Measurements from ENCODE around the gene VPS37D. TPM values are rescaled to one million over a fixed set of nuclear protein-coding genes. Genes with fewer than 3 reads are reported as not detected.
"Not testable (repeated sequence)": the region's sequence is repeated elsewhere in the genome, so short reads cannot be mapped to it uniquely, and the experiment has no call there.

VPS37D gene, protein sequence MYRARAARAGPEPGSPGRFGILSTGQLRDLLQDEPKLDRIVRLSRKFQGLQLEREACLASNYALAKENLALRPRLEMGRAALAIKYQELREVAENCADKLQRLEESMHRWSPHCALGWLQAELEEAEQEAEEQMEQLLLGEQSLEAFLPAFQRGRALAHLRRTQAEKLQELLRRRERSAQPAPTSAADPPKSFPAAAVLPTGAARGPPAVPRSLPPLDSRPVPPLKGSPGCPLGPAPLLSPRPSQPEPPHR
- total RNA-seq (2014; rRNA removed; shearing (Covaris generic)) = 3.7 and 6.3 TPM in 2 replicates

- peak; percentile 81 for DNase-seq (ENCODE audit: low spot score)
Observed at GRCh38 chr7:73667344-73668102, at the start of gene VPS37D. TSS of gene VPS37D (plus strand) at chr7:73667831. CDS start at chr7:73667959, 128 bp downstream.

DNA sequence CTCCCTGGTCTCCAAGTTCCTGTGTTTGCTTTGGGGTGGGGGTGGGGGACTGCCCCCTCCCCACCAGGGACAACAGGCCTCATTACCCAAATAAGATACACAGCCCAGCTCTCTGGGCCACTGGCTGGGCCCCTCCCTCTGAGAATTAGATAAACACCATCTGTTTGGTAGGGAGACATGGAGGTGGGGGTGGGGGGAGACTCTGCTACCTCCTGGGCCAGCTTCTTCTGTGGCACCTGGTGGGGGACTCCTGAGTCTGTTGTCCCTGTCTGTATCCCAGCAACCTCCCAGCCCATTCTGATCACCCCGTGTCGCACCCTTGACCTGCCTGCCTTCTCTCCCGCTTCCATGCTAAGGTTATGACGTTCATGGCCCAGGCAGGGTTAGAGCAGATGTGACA is 49.1 kb upstream of the VPS37D start:
- DNase-seq (ENCODE audit: low spot score) = no peak

GRCh38 chr7:73619394-73619793 is 48.2 kb upstream of the VPS37D start:
- DNase-seq (ENCODE audit: low spot score) = not testable (repeated sequence)

- no peak for DNase-seq (ENCODE audit: low spot score)
Observed at GRCh38 chr7:73621168-73622063, 46.2 kb upstream of the VPS37D start.

GRCh38 chr7:73622527-73622908 is 45.1 kb upstream of the VPS37D start:
- no peak for DNase-seq (ENCODE audit: low spot score)

DNA sequence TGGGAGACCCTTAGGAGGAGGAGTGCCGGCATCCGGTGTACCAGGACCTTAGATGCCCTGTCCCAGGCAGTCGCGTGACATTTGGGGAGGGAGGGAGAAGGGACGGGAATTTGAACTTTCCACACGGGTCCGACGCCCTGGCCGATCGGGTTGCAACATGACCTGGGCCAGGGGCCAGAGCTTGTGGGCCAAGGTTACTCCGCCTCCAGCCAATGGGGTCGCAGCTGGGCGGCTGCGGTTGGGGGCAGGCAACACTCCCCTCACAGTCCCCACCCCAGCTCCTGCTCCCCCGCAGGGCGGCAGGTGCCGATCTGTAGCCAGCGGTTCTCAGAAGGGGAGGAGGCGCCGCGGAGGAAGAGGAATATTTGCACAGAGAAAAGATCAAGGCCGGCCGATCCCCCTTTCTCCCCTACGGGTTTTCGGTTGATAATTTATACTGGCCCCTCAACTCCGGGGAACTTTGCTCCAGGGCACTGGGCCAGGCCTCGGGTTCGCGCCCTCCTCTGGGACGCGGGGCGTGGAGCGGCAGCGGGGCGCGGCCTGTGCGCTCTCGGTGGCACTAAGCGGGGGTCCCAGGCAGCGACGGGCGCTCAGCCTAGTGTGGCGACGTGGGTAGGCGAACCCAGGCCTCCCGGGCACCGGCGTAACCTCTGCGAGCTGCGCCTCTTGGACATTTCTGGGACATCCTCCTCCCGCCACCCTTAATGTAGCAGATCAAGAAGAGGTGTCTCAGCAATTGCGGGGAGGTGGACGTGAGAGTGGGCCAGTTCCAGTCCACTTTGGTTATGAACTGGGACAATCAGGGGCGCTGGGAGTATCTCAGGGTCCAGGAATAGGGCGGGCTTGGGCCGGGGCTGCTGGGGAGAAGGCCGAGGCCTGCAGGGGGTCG is 44.5 kb upstream of the VPS37D start:
- DNase-seq (ENCODE audit: low spot score) = no peak

GRCh38 chr7:73623798-73624668 is 43.6 kb upstream of the VPS37D start, which contains the start of gene MLXIPL:
TSS of gene MLXIPL (minus strand) at chr7:73624522. CDS start at chr7:73624492, 30 bp downstream.
- no peak for DNase-seq (ENCODE audit: low spot score)

DNA sequence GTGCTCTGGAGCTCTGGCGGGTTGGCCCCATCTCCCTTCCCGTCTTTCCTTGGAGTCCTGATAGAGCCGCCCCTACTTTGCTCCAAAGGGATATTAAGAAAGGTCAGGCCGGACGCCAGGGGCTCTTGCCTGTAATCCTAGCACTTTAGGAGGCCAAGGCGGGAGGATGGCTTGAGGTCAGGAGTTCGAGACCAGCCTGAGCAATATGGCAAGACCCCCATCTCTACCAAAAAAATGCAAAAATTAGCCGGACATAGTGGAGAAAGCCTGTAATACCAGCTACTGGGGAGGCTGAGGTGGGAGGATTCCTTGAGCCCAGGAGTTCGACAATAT is 43.0 kb upstream of the VPS37D start:
- no peak for DNase-seq (ENCODE audit: low spot score)

GRCh38 chr7:73625276-73625675 is 42.4 kb upstream of the VPS37D start:
- no peak for DNase-seq (ENCODE audit: low spot score)

DNA sequence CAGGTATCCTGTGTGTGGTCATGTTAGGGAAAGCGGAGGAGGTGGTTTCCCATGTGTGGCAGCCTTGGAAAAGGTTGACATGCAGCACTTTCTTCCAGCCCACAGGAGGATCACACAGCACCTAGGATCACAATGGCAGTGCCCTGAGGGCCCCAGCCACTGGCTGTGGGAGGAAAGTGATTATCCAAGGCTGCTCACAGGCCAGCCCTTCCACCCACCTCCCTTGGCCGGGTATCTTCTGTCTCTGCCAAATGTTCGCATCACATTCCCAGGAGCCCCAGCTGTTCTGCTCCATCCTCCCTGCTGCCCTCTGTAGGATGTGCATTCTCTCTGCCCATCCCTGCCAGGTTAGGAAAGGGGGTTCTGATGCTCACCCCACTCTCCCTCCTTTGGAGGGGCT is 40.8 kb upstream of the VPS37D start:
- DNase-seq (ENCODE audit: low spot score) = no peak

- DNase-seq (ENCODE audit: low spot score) = no peak
Observed at GRCh38 chr7:73628504-73628903, 39.1 kb upstream of the VPS37D start.

GRCh38 chr7:73631558-73631957 is 36.1 kb upstream of the VPS37D start:
- no peak for DNase-seq (ENCODE audit: low spot score)

DNA sequence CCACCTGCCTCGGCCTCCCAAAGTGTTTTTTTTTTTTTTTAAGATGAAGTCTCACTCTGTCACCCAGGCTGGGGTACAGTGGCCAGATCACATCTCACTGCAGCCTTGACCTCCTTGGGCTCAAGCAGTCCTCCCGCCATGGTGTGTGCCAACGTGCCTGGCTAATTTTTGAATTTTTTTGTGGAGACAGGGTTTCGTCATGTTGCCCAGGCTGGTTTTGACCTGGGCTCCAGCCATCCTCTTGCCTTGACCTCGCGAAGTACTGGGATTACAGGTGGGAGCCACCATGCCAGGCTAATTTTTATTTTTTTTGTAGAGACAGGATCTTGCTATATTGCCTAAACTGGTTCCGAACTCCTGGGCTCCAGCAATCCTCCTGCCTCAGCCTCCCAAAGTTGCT is 34.3 kb upstream of the VPS37D start:
- no peak for DNase-seq (ENCODE audit: low spot score)

GRCh38 chr7:73633844-73634243 is 33.8 kb upstream of the VPS37D start:
- DNase-seq (ENCODE audit: low spot score) = no peak

GRCh38 chr7:73635428-73636200 is 32.0 kb upstream of the VPS37D start:
- no peak for DNase-seq (ENCODE audit: low spot score)

DNA sequence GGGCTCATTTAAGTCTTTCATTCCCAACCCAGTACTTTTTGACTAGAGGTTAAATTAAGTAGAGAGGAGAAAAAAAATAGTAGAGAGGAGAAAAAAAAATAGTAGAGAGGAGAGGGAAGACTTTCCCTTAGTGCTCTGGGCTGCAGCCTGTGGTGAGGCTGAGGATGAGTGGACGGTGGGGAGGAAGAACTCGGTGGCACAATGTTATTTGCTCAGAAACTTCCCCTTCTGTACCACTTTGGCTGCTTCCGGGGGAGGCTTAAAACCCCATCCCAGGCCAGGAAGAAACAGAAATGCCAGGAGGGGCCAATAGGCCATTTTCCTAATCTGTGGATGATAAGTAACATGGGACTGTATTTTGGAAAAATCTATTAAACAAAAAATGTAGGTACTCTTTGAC is 28.7 kb upstream of the VPS37D start:
- DNase-seq (ENCODE audit: low spot score) = no peak

DNA sequence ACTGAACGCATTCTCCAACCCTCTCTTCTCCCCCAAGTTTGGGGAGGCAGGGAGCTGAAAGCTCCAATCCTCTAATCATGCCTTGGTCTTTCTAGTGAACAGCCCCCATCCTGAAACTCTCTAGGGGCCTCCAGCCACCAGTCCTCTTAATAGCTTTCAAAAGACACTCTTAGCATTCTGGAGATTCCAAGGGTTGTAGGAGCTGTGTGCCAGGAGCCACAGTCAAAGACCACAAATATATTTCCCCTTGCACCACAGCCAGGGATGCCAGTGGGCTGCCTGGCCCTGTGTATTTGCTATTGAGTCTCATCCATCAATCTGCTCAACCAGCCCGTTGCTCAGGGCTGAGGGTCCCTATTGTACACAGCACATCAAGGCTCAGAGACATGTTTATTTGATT is 24.8 kb upstream of the VPS37D start:
- no peak for DNase-seq (ENCODE audit: low spot score)

DNA sequence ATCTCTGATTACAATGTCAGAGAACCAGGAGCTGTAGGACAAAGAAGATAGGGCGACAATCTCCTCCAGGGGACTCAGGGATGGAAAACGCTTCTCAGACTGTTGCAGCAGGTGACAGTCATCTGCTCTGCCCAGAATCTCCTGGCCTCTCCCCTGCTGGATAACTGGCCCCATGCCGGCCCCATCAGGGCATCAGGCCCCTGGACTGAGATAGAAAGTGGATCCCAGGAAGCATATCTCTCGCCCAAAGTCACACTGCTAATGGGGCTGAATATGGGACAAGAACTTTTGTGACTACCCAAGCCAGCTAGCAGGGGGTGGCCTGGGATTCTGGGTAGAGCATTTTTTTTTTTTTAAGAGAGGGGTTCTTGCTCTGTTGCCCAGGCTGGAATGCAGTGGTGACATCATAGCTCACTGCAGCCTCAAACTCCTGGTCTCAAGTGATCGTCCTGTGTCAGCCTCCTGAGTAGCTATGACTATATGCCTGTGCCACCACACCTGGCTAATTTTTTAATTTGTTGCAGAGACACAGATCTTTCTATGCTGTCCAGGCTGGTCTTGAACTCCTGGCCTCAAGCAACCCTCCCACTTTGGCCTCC is 22.8 kb upstream of the VPS37D start:
- DNase-seq (ENCODE audit: low spot score) = no peak

- no peak for DNase-seq (ENCODE audit: low spot score)
Observed at GRCh38 chr7:73645643-73646174, 21.9 kb upstream of the VPS37D start.

All from H4 (cell line).